GM19324 (cell line): ENCODE data around the gene AGPAT4.
"Not testable (repeated sequence)": the region's sequence is repeated elsewhere in the genome, so short reads cannot be mapped to it uniquely, and the experiment has no call there.

Experiments
- ATAC-seq: cut with Tn5 transposase; IDR thresholded peaks from one replicate; pipeline ENCODE4 v1.9.1; 2021; ENCODE audit warnings: mild to moderate bottlenecking, moderate library complexity; ENCODE audit not compliant: unreplicated experiment, low FRiP score

AGPAT4 gene

GRCh38 chr6:161172769-161173168 lies 101.1 kb downstream of the AGPAT4 start:
- not testable (repeated sequence) for ATAC-seq

GRCh38 chr6:161171207-161171606 lies 102.7 kb downstream of the AGPAT4 start:
- no peak for ATAC-seq

DNA sequence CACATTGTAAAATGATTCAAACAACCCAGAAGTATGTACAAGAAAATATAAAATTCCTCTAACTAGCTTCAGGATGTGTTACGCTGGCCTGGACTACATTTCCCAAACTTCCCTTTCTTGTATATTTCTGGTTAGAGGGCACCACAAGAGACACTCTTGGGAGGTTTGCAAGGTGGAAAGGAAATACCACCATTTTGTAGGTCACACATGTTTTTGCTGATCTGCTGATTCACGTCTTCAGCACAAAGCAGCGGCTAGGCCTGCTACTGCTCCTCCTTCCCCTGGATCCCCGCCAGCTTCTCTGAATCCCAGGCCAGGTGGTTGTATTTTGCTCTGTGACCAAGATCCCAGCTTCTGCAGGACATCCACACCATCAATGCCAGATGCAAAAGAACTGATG lies 104.2 kb downstream of the AGPAT4 start:
- ATAC-seq = no peak

- ATAC-seq = no peak
These were observed 104.8 kb downstream of the AGPAT4 start for GRCh38 chr6:161169035-161169434.

DNA sequence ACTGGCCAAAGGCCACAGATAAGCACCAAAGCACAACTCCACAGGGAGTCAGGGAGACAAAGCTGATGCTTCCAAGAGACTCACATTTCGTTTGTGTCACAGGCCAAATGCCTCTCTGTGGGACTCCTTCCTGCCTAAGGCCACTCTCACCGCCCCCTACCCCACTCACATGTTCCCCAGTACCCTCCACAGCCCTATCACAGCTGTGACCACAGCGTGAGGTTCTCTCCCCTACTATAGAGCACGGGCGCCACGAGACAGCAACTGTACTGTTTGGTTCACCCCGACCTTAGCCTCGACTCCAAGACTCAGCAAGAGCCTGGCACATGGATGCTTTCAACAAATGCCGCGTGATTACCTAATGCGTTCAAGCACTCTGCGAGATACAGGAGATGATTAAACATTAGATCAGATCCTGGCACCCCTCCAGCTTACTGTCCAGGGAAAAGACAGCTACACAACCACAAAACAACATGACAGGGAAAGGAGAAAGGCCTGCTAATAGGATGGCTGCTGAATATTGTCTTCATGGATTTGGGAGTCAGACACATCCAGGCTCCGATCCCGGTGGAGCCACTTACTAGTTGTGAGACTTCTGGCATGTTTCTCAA lies 105.5 kb downstream of the AGPAT4 start:
- no peak for ATAC-seq

DNA sequence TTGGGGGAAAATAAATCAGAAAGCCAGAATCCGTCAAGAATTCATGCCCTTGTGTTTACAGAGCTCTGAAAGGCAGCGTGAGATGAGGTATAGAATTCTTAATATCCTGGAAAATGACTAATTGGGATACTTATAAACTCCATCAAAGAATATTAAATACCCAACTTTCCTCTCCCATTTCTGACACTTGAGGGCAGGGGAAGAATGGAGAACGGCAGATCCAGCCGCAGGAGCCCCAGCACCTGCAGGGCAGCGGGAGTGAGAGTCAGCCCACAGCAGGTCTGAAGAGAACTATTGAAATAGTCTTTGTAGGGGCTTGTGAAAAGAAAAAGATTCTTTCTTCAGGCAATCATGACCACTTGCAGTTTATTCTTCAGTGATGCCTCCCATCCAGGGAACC lies 107.2 kb downstream of the AGPAT4 start:
- ATAC-seq = no peak

- no peak for ATAC-seq
These were observed 107.7 kb downstream of the AGPAT4 start for GRCh38 chr6:161166176-161166575.

DNA sequence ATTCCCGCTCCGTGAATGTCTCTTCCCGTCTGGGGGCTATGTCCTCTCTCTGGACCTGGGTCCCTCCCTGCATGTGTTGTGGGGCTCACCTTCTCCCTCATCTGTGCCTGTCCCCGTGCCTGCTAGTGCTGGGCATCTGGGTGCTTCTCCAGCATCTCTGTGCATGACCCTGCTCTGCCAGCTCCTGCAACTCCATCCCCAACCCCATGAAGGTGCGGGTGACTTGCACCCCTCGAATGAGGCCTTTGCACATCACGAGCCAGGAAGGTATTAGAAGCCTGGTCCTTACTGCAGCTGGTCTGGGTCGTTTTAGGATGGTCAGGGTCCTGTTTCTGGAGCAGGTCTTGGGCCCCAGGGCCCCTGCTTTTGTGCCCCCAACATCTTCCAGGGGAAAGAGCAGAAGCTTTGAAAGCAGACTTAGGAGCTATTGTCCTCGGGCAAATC lies 109.7 kb downstream of the AGPAT4 start:
- no peak for ATAC-seq

DNA sequence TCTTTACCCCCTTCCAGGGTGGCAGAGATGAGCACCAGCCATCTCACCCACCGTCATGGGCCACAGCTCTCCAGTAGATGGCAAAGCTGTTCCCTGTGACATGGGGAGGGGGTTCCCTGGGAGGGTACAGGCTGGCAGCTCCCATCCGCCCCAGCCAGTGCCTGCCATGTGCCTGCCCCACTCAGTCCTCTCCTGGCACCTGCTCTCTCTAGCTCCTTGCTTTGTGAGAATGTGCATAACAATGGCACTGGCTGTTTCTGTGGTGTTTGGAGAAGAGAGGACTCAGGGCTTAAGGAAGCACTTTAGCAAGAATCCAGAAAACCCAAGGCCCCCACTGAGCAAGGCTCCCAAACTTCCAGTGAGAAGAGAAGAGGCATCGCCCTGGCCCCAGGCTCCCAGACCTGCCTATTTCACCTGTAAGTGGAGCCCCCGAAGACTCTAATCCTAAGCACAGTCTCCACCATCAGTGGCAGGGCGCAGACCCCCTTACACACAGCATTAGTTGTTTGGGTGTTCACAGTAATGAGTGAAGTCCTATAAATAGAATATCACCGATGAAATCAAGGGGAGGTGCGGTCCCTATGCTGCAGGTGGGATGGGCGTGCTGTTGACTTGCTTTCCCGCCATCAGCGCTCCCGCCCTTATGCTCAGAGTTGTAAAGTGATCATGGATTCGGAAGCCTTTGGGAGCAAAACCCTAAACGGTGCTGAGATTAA lies 110.2 kb downstream of the AGPAT4 start:
- no peak for ATAC-seq

DNA sequence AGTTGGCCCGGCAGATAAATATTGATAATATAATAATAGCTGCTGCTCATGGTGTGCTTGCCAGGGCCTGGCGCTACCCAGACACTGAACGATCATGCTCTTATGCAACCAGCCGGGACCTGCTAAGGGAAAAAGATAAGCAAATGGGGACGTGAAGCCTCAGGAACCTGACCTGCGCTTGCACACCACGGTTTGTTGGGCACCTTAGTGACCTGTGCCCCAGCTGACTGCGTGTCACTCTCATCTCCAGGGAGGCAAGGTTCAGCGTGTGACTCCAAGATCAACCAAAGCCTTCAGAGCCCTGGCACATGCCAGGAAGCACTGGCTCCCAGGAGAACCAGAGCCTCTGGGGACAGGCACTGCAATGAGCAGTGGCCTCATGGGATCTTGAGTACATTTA lies 111.1 kb downstream of the AGPAT4 start:
- no peak for ATAC-seq

DNA sequence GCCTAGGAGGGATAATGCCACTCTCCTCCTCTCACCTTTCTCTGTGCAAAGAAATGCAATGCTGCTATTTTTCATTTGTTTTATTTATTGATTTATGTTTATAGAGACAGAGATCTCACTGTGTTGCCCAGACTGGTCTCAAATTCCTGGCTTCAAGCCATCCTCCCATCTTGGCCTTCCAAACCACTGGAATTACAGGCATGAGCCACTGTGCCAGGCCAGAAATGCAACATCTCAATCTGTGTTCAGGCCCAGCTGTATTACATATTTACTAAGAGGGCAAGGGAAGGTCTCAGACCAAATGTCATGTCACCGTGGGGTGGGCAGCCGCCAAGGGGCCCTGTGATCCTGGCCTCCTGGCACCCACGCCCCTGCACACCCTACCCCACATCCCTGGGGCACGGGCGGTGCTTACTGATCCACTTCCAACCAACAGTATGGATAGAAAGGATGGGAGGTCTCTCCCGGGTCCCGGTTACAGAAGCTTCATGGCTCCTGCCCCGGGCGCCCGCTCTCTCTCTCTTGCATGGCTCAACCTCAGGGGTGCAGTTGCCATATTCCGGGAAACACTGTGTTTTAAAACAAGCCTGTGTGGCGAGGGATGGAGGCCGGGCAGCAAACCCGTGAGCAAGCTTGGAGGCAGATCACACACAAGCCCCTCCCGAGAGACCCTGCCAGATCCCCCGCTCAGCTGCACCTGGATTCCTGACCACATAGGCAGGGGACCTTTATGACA lies 111.8 kb downstream of the AGPAT4 start:
- no peak for ATAC-seq

DNA sequence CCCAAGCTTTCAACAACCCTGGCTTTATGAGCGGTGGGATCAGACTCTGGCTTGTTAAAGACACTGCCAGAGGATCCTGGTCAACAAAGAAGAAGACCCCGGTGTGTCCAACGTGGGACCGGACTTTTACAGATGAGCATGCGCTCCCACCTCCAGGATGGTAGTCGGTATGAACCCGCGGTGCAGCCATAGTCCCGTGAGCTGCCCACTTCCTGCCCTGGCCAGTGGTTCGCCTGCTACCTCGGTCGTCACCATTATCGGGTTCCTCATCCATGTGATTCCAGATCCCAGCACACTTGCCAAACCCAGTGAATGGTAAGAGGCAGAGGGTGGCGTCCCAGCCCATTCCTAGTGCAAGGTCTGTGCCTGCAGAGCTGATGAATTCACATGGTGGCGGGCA lies 112.7 kb downstream of the AGPAT4 start:
- no peak for ATAC-seq

GRCh38 chr6:161154796-161155335 lies 119.0 kb downstream of the AGPAT4 start:
- ATAC-seq = no peak

GRCh38 chr6:161153725-161154124 lies 120.1 kb downstream of the AGPAT4 start:
- no peak for ATAC-seq

GRCh38 chr6:161152907-161153662 lies 120.8 kb downstream of the AGPAT4 start:
- no peak for ATAC-seq

DNA sequence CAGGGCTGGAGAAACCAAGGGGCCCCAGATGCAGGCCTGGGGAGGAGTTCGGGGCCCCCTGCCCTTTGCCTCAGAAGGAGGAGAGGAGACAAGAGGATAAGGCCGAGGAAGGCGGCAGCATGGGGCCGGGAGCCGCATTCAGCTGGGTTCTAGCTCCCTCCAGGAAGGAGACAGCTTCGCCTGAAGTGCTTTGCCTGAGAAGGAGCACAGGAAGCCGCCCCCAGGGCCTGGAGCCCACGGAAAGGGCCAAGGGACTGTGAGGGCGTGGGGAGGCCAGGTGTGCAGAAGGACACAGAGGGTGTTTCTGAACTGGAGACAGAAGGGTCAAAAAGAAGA lies 121.4 kb downstream of the AGPAT4 start:
- no peak for ATAC-seq

- ATAC-seq = no peak
These were observed 122.0 kb downstream of the AGPAT4 start for GRCh38 chr6:161151660-161152526.

DNA sequence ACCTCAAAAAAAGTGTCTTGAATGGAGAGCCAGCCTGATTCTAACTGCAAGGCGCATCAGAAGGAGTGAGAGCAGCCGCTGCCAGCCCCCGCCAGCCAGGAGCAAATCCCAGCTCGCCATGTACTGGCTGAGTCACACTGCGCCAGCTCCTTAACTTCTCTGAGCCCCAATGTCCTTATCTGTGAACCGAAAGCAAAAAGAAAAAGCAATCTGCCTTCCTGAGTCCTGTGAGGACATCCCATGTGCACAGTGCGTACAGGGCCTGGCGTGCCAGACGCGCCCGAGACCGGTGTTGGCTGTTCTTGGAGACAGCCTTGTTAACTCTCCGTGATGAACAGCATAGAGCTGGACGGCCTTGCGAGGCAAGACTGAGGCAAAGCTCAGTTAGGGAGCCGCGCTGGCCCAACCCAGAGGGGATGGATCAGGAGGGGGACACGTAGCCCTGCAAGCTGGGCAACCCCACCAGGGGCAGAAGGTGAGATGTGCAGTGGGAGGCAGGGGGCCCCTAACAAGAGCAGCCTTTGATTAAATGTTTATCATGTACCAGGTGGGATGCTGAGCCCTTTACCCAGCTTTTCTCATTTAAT lies 122.7 kb downstream of the AGPAT4 start:
- no peak for ATAC-seq

DNA sequence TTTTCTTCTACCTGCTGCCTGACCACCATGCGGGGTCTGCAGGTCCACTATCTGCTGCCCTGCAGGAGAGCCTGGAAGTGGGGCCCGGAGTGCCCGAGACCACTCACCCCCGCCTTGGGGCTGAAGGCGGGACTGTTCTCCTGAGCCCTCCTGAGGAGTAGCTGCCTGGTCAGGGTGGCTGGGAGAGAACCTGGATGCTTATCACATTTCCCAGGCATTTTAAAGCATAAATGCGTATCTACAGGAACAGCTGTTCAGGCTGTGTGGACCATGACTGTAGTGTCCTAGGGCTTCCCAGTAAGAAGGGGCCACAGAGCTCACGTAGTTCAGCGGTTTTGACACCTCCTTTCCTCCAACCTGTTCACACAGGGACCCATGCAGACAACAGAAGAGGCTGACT lies 123.3 kb downstream of the AGPAT4 start:
- ATAC-seq = no peak
